HEK293 (cell line): Measurements from ENCODE around the gene HNRNPK.

Experiments used
- CTCF ChIA-PET: fragments of 350-600 bp; formaldehyde crosslinking; extraction: SDS; loops from one replicate; lab custom pipeline; 2021; ENCODE audit warnings: antibody characterized with exemption; lab: Yijun Ruan, JAX
- POLR2A ChIA-PET: fragments of 300-600 bp; formaldehyde crosslinking; extraction: SDS; loops from one replicate; lab custom pipeline; 2020; ENCODE audit warnings: antibody characterized with exemption, inconsistent platforms; lab: Yijun Ruan, JAX
- H3K27ac ChIP-seq: fragments of 200-500 bp; sonication (Bioruptor generic); 2 replicates; pipeline ENCODE4 v1.5.1; 2014; ENCODE audit warnings: low read depth, low read length, control low read depth, inconsistent platforms; ENCODE audit errors: extremely low read depth
- H3K36me3 ChIP-seq, 2 experiments: fragments of 200-500 bp in 1 of 2; sonication (Bioruptor generic) in 1 of 2; 1 replicate in 1 of 2; 2 replicates in 1 of 2; pipeline ENCODE4 v1.5.1; 2014 to 2017; ENCODE audit warnings: inconsistent platforms in 2 of 2, low read length in 2 of 2; ENCODE audit not compliant: control insufficient read depth in 2 of 2, insufficient read depth in 1 of 2
- H3K4me1 ChIP-seq: fragments of 200-500 bp; sonication (Bioruptor generic); 2 replicates; pipeline ENCODE4 v1.5.1; 2014; ENCODE audit warnings: mild to moderate bottlenecking, low read length, inconsistent platforms; ENCODE audit not compliant: control insufficient read depth, insufficient read depth
- H3K4me3 ChIP-seq: 2 replicates; pipeline ENCODE4 v1.5.1; 2011; ENCODE audit warnings: low read depth, mild to moderate bottlenecking, control low read depth, low read length, moderate library complexity
- H3K9me3 ChIP-seq: fragments of 200-500 bp; sonication (Bioruptor generic); 2 replicates; pipeline ENCODE4 v1.5.1; 2014; ENCODE audit warnings: low read depth, low read length, inconsistent platforms; ENCODE audit not compliant: control insufficient read depth, insufficient read depth
- GFI1B ChIP-seq: fragments of 450-650 bp; formaldehyde crosslinking; IDR thresholded peaks from 2 replicates; pipeline ENCODE4 v1.5.1; 2016; ENCODE audit warnings: missing biosample characterization, missing genetic modification characterization
- GLIS1 ChIP-seq: fragments of 450-650 bp; formaldehyde crosslinking; IDR thresholded peaks from 2 replicates; pipeline ENCODE4 v1.5.1; 2016; ENCODE audit warnings: missing biosample characterization, missing genetic modification characterization
- INSM2 ChIP-seq: fragments of 450-650 bp; formaldehyde crosslinking; IDR thresholded peaks from 2 replicates; pipeline ENCODE4 v1.5.1; 2016; ENCODE audit warnings: missing biosample characterization, missing genetic modification characterization
- KLF10 ChIP-seq: fragments of 450-650 bp; IDR thresholded peaks from 2 replicates; pipeline ENCODE4 v1.5.1; 2018; ENCODE audit warnings: missing biosample characterization, mild to moderate bottlenecking, missing genetic modification characterization
- KLF17 ChIP-seq: fragments of 450-650 bp; formaldehyde crosslinking; IDR thresholded peaks from 2 replicates; pipeline ENCODE4 v1.5.1; 2016; ENCODE audit warnings: missing biosample characterization, missing genetic modification characterization
- KLF7 ChIP-seq: fragments of 450-650 bp; formaldehyde crosslinking; IDR thresholded peaks from 2 replicates; pipeline ENCODE4 v1.5.1; 2016; ENCODE audit warnings: missing biosample characterization, missing genetic modification characterization, borderline replicate concordance
- PATZ1 ChIP-seq: fragments of 450-650 bp; formaldehyde crosslinking; IDR thresholded peaks from 2 replicates; pipeline ENCODE4 v1.5.1; 2016; ENCODE audit warnings: missing biosample characterization, missing genetic modification characterization
- PRDM1 ChIP-seq: fragments of 450-650 bp; formaldehyde crosslinking; IDR thresholded peaks from 2 replicates; pipeline ENCODE4; 2016; ENCODE audit warnings: missing biosample characterization, missing genetic modification characterization
- SETDB1 ChIP-seq: IDR thresholded peaks from one replicate; pipeline ENCODE4 v1.6.1; 2017; ENCODE audit warnings: mild to moderate bottlenecking, low read length, moderate library complexity, mixed read lengths; ENCODE audit not compliant: insufficient read length
- SP3 ChIP-seq: fragments of 450-650 bp; formaldehyde crosslinking; IDR thresholded peaks from 2 replicates; pipeline ENCODE4 v1.5.1; 2016; ENCODE audit warnings: missing biosample characterization, missing genetic modification characterization
- SP7 ChIP-seq: fragments of 450-650 bp; formaldehyde crosslinking; IDR thresholded peaks from 2 replicates; pipeline ENCODE4 v1.5.1; 2016; ENCODE audit warnings: missing biosample characterization, missing genetic modification characterization
- WT1 ChIP-seq: fragments of 450-650 bp; formaldehyde crosslinking; IDR thresholded peaks from 2 replicates; pipeline ENCODE4 v1.5.1; 2016; ENCODE audit warnings: missing biosample characterization, missing genetic modification characterization
- ZBTB21 ChIP-seq: fragments of 450-650 bp; formaldehyde crosslinking; IDR thresholded peaks from 2 replicates; pipeline ENCODE4 v1.5.1; 2017; ENCODE audit warnings: missing biosample characterization, missing genetic modification characterization
- ZFP37 ChIP-seq: fragments of 450-650 bp; formaldehyde crosslinking; IDR thresholded peaks from 2 replicates; pipeline ENCODE4 v1.5.1; 2016; ENCODE audit warnings: missing biosample characterization, missing genetic modification characterization
- ZNF184 ChIP-seq: fragments of 450-650 bp; IDR thresholded peaks from 2 replicates; pipeline ENCODE4 v1.5.1; 2018; ENCODE audit warnings: missing biosample characterization, mild to moderate bottlenecking, missing genetic modification characterization
- ZNF221 ChIP-seq: fragments of 450-650 bp; formaldehyde crosslinking; IDR thresholded peaks from 2 replicates; pipeline ENCODE4 v1.5.1; 2017; ENCODE audit warnings: missing biosample characterization, missing genetic modification characterization, borderline replicate concordance
- ZNF223 ChIP-seq: fragments of 450-650 bp; formaldehyde crosslinking; IDR thresholded peaks from 2 replicates; pipeline ENCODE4 v1.5.1; 2016; ENCODE audit warnings: missing biosample characterization, missing genetic modification characterization
- ZNF23 ChIP-seq: fragments of 450-650 bp; formaldehyde crosslinking; IDR thresholded peaks from 2 replicates; pipeline ENCODE4 v1.5.1; 2016; ENCODE audit warnings: missing biosample characterization, missing genetic modification characterization, borderline replicate concordance
- ZNF514 ChIP-seq: fragments of 450-650 bp; formaldehyde crosslinking; IDR thresholded peaks from 2 replicates; pipeline ENCODE4 v1.5.1; 2016; ENCODE audit warnings: missing biosample characterization, missing genetic modification characterization
- ZNF560 ChIP-seq: fragments of 450-650 bp; formaldehyde crosslinking; IDR thresholded peaks from 2 replicates; pipeline ENCODE4 v1.5.1; 2017; ENCODE audit warnings: missing biosample characterization, missing genetic modification characterization, borderline replicate concordance
- ZNF580 ChIP-seq: fragments of 450-650 bp; formaldehyde crosslinking; IDR thresholded peaks from 2 replicates; pipeline ENCODE4 v1.5.1; 2016; ENCODE audit warnings: missing biosample characterization, missing genetic modification characterization
- ZNF600 ChIP-seq: fragments of 450-650 bp; formaldehyde crosslinking; IDR thresholded peaks from 2 replicates; pipeline ENCODE4 v1.5.1; 2016; ENCODE audit warnings: missing biosample characterization, missing genetic modification characterization
- ZNF639 ChIP-seq: fragments of 450-650 bp; formaldehyde crosslinking; IDR thresholded peaks from 2 replicates; pipeline ENCODE4 v1.5.1; 2016; ENCODE audit warnings: missing biosample characterization, missing genetic modification characterization
- ZSCAN16 ChIP-seq: fragments of 450-650 bp; formaldehyde crosslinking; IDR thresholded peaks from 2 replicates; pipeline ENCODE4 v1.5.1; 2016; ENCODE audit warnings: missing biosample characterization, missing genetic modification characterization
- TF ChIP-seq, protein P1 (sequence below): fragments of 450-650 bp; formaldehyde crosslinking; IDR thresholded peaks from 2 replicates; pipeline ENCODE4 v1.5.0; 2017; ENCODE audit warnings: missing biosample characterization, missing genetic modification characterization, borderline replicate concordance

HNRNPK gene

DNA sequence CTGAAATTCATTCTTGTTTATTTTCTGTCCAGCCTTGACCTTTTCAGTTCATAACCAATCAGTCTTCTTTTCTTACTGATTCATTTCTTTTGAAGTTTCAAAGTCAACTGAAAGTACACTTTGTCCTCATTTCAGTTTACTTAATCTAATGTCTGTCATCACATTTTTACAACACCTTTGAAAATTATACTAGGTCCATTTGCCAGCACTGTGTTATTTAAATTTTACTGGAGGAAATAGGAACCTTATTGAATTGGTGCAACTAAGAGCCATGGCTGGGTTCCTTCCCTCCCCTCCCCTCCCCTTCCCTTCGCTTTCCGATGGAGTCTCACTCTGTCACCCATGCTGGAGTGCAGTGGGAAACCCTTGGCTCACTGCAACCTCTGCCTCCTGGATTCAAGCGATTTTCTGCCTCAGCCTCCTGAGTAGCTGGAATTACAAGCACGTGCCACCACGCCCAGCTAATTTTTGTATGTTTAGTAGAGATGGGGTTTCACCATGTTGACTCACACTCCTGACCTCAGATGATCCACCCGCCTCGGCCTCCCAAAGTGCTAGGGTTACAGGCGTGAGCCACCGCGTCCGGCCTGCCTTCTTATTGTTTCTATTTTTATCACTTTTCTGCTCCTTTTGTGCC is 6.9 kb upstream of the HNRNPK start:
- peaks cover 5% of the 10 kb centered on the region for H3K4me1 ChIP-seq
- peaks cover 9 to 11% of the 10 kb centered on the region in 2 experiments; a peak in 2 of 3 replicates for H3K36me3 ChIP-seq
- H3K9me3 ChIP-seq = no peaks in the 10 kb centered on the region
- H3K27ac ChIP-seq = no peak overlapping the region
- H3K4me3 ChIP-seq = no peak overlapping the region
- ChIA-PET CTCF (no interaction called here), POLR2A (no interaction called here)
- TF ChIP-seq KLF17 (peak; percentile 97), ZNF184 (tag by site-specific recombination) (no peak), ZNF23 (tag by site-specific recombination) (no peak), ZNF514 (tag by site-specific recombination) (no peak), ZNF639 (tag by site-specific recombination) (peak; percentile 67; the same call in 1 of the 2 replicates), ZNF580 (tag by site-specific recombination) (no peak), ZNF223 (tag by site-specific recombination) (no peak), ZSCAN16 (tag by site-specific recombination) (no peak), INSM2 (tag by site-specific recombination) (peak; percentile 37; the same call in 1 of the 2 replicates), KLF10 (tag by site-specific recombination) (peak; percentile 32; the same call in 1 of the 2 replicates), SP3 (tag by site-specific recombination) (peak; percentile 31; the same call in 1 of the 2 replicates), SP7 (peak; percentile 88), SETDB1 (peak; percentile 83), KLF7 (tag by site-specific recombination) (peak; percentile 93), ZNF221 (tag by site-specific recombination) (no peak), PATZ1 (tag by site-specific recombination) (peak; percentile 59), ZBTB21 (tag by site-specific recombination) (no peak), GFI1B (tag by site-specific recombination) (no peak), ZNF560 (tag by site-specific recombination) (no peak), PRDM1 (peak; percentile 53), GLIS1 (tag by site-specific recombination) (peak; percentile 76), ZFP37 (tag by site-specific recombination) (no peak), WT1 (tag by site-specific recombination) (peak; percentile 90), ZNF600 (peak; percentile 58; the same call in 1 of the 2 replicates)
- TF ChIP-seq, protein P1, sequence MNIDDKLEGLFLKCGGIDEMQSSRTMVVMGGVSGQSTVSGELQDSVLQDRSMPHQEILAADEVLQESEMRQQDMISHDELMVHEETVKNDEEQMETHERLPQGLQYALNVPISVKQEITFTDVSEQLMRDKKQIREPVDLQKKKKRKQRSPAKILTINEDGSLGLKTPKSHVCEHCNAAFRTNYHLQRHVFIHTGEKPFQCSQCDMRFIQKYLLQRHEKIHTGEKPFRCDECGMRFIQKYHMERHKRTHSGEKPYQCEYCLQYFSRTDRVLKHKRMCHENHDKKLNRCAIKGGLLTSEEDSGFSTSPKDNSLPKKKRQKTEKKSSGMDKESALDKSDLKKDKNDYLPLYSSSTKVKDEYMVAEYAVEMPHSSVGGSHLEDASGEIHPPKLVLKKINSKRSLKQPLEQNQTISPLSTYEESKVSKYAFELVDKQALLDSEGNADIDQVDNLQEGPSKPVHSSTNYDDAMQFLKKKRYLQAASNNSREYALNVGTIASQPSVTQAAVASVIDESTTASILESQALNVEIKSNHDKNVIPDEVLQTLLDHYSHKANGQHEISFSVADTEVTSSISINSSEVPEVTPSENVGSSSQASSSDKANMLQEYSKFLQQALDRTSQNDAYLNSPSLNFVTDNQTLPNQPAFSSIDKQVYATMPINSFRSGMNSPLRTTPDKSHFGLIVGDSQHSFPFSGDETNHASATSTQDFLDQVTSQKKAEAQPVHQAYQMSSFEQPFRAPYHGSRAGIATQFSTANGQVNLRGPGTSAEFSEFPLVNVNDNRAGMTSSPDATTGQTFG (tag by site-specific recombination) = no peak
